ENCODE data around the gene ZNF141.
A peak's percentile ranks its signal among the peaks of the same experiment; 100 is the strongest.
"Not testable (repeated sequence)": the region's sequence is repeated elsewhere in the genome, so short reads cannot be mapped to it uniquely, and the experiment has no call there.

Gene ZNF141

DNA sequence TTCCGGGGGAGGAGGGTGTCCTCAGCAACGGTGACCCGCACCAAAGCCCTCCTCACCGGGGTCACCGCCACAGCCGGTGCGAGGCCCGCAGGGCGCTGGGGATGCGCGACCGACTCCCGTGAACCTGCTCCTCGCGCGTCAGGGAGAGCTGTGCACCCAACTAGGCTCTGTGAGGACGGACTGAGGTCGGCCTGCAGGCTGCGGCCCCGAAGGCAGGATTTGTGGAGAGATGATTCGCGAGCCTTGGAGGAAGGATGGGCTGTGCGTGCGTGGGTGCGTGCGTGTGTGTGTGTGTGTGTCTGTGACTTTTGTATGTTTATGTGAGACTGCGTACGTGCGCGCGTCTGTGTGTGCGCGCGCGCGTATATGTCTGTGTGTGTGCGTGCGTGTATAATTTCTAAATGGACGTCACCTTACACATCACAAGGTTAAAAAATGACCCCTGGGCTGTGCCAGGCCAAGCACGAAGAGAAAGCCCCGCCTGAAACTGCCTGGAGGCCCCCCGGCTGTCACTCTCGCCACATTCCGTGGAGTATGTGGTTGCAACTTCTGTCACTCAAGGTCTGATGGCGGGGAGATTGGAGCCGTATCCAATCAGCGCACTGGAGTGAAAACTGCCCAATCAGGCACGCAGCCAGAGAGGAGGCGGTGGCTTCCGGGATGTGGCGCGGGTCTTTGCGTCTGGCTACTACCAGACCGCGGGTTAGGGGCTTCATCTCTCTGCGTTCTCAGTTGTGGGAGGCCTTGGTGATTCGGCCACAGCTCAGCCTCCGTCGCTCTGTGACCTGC is at the start of gene ZNF141:
Gene ZNF141 (plus strand): TSS at position 672 of the 789 bp plus-strand sequence. CDS start 170 bp downstream, outside the sequence.
- H3K9ac ChIP-seq (ENCODE audit: low read length in 2 of 2): peak within 1 kb of the TSS; percentile 72 to 90
- H3K4me1 ChIP-seq (ENCODE audit: control insufficient read depth, insufficient read depth, low read length): peaks cover 17% of the 10 kb centered on the region
- H3K9me3 ChIP-seq (ENCODE audit: control insufficient read depth in 2 of 2, low read length in 2 of 2): no peaks in the 10 kb centered on the region
- H3K27me3 ChIP-seq (ENCODE audit: control insufficient read depth in 1 of 2, insufficient read depth in 2 of 2, low read length in 2 of 2): no peaks in the 10 kb centered on the region
- H3K36me3 ChIP-seq (ENCODE audit: control insufficient read depth in 2 of 2, insufficient read depth in 2 of 2, low read length in 2 of 2): no peaks in the 10 kb centered on the region
- H3K4me3 ChIP-seq (ENCODE audit: low read length in 2 of 2): peak within 1 kb of the TSS; percentile 61 to 96
- peak within 1 kb of the TSS; percentile 90 for H3K27ac ChIP-seq (ENCODE audit: low read length)

DNA sequence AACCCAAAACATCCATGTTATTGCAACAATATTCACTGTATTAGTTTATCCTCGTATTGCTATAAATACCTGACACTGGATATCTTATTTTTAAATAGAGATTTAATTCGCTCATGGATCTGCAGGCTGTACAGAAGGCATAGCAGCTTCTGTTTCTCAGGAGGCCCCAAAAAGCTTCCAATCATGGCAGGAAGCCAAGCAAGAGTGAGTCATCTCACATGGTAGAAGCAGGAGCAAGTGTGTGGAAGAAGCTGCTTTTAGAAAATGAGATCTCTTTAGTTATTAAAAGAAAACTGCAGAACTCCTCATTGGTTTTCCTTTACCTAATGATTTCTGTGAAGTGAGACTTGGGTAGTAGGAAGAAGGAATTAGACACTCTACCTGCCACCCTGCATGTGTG is 48.7 kb upstream of the ZNF141 start:
- no peaks in the 10 kb centered on the region for H3K4me1 ChIP-seq (ENCODE audit: control insufficient read depth, insufficient read depth, low read length)
- no peak overlapping the region for H3K27ac ChIP-seq (ENCODE audit: low read length)
- no peak overlapping the region for H3K4me3 ChIP-seq (ENCODE audit: low read length in 2 of 2)
- H3K27me3 ChIP-seq (ENCODE audit: control insufficient read depth in 1 of 2, insufficient read depth in 2 of 2, low read length in 2 of 2): no peaks in the 10 kb centered on the region
- no peaks in the 10 kb centered on the region for H3K36me3 ChIP-seq (ENCODE audit: control insufficient read depth in 2 of 2, insufficient read depth in 2 of 2, low read length in 2 of 2)
- H3K9me3 ChIP-seq (ENCODE audit: control insufficient read depth in 2 of 2, low read length in 2 of 2): peaks cover 8 to 20% of the 10 kb centered on the region in 2 donors
- no peak overlapping the region for H3K9ac ChIP-seq (ENCODE audit: low read length in 2 of 2)

DNA sequence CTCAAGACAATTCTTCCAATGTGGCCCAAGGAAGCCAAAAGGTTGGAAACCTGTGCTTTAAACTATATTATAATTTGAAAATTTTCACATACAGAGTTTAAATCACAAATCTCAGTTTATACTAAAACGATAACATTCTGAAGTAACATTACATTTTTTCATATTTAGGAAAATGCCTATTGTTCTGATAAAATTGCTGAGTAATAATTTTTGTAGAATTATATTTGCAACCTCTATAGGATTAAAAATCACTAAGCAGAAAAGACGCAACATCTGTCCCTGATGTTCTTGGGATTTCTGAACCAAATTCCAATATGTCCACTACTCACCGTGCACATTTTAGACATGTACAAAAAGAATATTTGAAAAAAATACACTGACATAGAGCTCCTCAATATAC is 42.9 kb upstream of the ZNF141 start:
- H3K27me3 ChIP-seq (ENCODE audit: control insufficient read depth in 1 of 2, insufficient read depth in 2 of 2, low read length in 2 of 2): no peaks in the 10 kb centered on the region

DNA sequence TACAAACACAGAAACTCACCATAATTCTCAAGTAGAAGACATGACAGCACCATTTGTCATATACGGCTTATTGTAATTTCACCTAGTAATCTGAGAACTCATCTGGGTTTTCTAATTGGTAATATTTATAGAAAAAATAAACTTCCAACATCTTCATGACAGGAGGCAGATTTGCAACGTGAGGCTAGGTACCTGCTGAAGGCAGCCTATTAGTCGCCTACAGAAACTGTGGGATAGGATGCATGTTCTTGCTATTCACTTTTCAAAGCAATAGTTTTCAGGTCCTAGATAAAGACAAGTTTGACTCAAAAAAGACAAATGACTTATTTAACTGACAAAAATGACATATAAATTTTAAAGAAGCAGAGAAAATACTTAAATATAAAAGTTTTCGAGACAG is 35.2 kb upstream of the ZNF141 start:
- Histone ChIP-seq H3K36me3 (ENCODE audit: control insufficient read depth in 2 of 2, insufficient read depth in 2 of 2, low read length in 2 of 2) (no peaks in the 10 kb centered on the region), H3K27ac (ENCODE audit: low read length) (no peak overlapping the region), H3K9me3 (ENCODE audit: control insufficient read depth in 2 of 2, low read length in 2 of 2) (no peaks in the 10 kb centered on the region), H3K27me3 (ENCODE audit: control insufficient read depth in 1 of 2, insufficient read depth in 2 of 2, low read length in 2 of 2) (peaks cover 7 to 8% of the 10 kb centered on the region in 2 donors), H3K9ac (ENCODE audit: low read length in 2 of 2) (no peak overlapping the region), H3K4me3 (ENCODE audit: low read length in 2 of 2) (no peak overlapping the region), H3K4me1 (ENCODE audit: control insufficient read depth, insufficient read depth, low read length) (peaks cover 9% of the 10 kb centered on the region)

More for the DNA sequence above, 42.9 kb upstream of the ZNF141 start:
- Histone ChIP-seq H3K4me3 (ENCODE audit: low read length in 2 of 2) (no peak overlapping the region), H3K36me3 (ENCODE audit: control insufficient read depth in 2 of 2, insufficient read depth in 2 of 2, low read length in 2 of 2) (no peaks in the 10 kb centered on the region), H3K4me1 (ENCODE audit: control insufficient read depth, insufficient read depth, low read length) (no peaks in the 10 kb centered on the region), H3K9ac (ENCODE audit: low read length in 2 of 2) (no peak overlapping the region), H3K27ac (ENCODE audit: low read length) (no peak overlapping the region), H3K9me3 (ENCODE audit: control insufficient read depth in 2 of 2, low read length in 2 of 2) (peaks cover 0 to 4% of the 10 kb centered on the region in 2 donors)

DNA sequence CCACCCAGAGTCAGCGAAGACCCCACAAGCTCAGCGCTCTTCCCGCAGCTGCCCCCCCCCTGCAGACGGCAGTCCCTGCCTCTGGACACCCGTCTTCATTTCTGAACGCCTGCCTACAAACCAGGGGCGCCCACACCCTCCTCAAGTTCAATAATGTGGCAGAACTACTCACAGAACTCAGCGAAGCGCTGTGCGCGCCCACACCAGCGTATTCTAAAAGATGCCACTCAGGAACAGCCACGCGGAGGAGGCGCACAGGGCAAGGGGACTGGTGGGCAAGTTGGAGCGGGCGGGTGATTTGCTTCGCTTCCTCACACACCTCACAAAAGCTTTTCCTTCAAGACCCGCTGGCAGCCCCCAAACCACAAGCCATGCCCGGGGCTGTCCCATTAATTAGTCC is 33.1 kb upstream of the ZNF141 start:
- H3K4me3 ChIP-seq (ENCODE audit: low read length in 2 of 2): peak overlapping the region; percentile 70 to 73

DNA sequence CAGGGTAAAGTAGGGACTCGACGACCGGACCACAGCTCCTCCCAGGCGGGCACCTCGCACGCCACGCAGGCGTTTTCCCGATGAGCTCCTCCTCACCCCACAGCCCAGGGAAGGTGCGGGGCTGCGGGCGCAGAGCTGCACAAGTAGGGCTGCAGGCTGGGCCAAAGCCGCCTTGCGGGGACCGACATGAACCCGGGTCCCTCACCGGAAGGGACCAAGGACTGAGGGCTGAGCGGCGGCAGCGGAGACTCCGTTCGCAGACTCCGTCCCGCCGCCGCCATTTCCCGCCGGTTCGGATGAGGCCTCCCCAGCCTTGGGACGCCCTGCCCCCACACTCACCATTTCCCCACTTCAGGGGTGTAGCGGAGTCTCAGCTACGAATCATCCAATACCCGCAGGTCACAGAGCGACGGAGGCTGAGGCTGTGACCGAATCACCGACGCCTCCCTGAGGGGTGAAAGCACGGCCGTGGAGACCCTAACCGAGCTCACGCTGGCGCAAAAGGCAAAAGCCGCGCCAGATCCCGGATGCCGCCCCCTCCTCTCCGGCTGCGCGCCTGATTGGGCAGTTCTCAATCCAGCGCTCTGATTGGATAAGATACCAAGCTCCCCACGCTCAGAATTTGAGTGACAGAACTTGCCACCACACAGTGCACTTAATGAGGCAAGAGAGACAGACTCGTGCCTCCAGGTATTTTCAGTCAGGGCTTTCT is 32.5 kb upstream of the ZNF141 start, which contains the start of gene ZNF732:
Gene ZNF732 (minus strand): TSS at position 506 of the 712 bp plus-strand sequence. CDS start 164 bp downstream, at position 342.
- H3K9me3 ChIP-seq (ENCODE audit: control insufficient read depth in 2 of 2, low read length in 2 of 2): no peaks in the 10 kb centered on the region
- H3K4me3 ChIP-seq (ENCODE audit: low read length in 2 of 2): peak within 1 kb of the TSS; percentile 70 to 73
- no peaks in the 10 kb centered on the region for H3K36me3 ChIP-seq (ENCODE audit: control insufficient read depth in 2 of 2, insufficient read depth in 2 of 2, low read length in 2 of 2)
- H3K4me1 ChIP-seq (ENCODE audit: control insufficient read depth, insufficient read depth, low read length): peaks cover 9% of the 10 kb centered on the region
- H3K9ac ChIP-seq (ENCODE audit: low read length in 2 of 2): peak within 1 kb of the TSS in 1 of 2 donors; percentile 37
- H3K27me3 ChIP-seq (ENCODE audit: control insufficient read depth in 1 of 2, insufficient read depth in 2 of 2, low read length in 2 of 2): peaks cover 7 to 8% of the 10 kb centered on the region in 2 donors
- H3K27ac ChIP-seq (ENCODE audit: low read length): no peak within 1 kb of the TSS

More for the DNA sequence above, 33.1 kb upstream of the ZNF141 start:
- not testable (repeated sequence) for H3K27ac ChIP-seq (ENCODE audit: low read length); H3K9ac ChIP-seq (ENCODE audit: low read length in 2 of 2); H3K4me1 ChIP-seq (ENCODE audit: control insufficient read depth, insufficient read depth, low read length); H3K27me3 ChIP-seq (ENCODE audit: control insufficient read depth in 1 of 2, insufficient read depth in 2 of 2, low read length in 2 of 2); H3K36me3 ChIP-seq (ENCODE audit: control insufficient read depth in 2 of 2, insufficient read depth in 2 of 2, low read length in 2 of 2); H3K9me3 ChIP-seq (ENCODE audit: control insufficient read depth in 2 of 2, low read length in 2 of 2)

DNA sequence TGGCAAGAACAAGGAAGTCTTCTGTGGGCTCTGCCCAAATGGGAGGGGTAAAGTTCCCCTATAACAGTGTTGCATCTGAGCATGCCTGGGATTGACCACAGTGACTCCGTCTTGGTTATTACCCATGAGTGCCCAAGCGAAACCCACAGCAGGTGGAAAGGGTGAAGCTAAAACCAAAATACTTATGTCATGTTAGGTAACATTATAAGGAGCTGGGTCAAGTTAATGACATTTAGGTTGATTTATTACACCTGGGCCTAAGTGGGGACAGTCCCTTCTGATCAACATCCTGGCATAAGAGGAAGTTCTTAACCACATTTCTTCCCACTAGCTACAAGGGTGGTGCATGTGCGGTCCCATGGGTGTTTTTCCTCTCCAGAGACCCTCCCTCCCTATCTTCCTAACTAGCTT is 31.1 kb upstream of the ZNF141 start:
- peaks cover 9% of the 10 kb centered on the region for H3K4me1 ChIP-seq (ENCODE audit: control insufficient read depth, insufficient read depth, low read length)
- no peaks in the 10 kb centered on the region for H3K36me3 ChIP-seq (ENCODE audit: control insufficient read depth in 2 of 2, insufficient read depth in 2 of 2, low read length in 2 of 2)
- peaks cover 8 to 9% of the 10 kb centered on the region in 2 donors for H3K27me3 ChIP-seq (ENCODE audit: control insufficient read depth in 1 of 2, insufficient read depth in 2 of 2, low read length in 2 of 2)
- H3K9ac ChIP-seq (ENCODE audit: low read length in 2 of 2): no peak overlapping the region
- H3K27ac ChIP-seq (ENCODE audit: low read length): no peak overlapping the region
- no peaks in the 10 kb centered on the region for H3K9me3 ChIP-seq (ENCODE audit: control insufficient read depth in 2 of 2, low read length in 2 of 2)
- no peak overlapping the region for H3K4me3 ChIP-seq (ENCODE audit: low read length in 2 of 2)

DNA sequence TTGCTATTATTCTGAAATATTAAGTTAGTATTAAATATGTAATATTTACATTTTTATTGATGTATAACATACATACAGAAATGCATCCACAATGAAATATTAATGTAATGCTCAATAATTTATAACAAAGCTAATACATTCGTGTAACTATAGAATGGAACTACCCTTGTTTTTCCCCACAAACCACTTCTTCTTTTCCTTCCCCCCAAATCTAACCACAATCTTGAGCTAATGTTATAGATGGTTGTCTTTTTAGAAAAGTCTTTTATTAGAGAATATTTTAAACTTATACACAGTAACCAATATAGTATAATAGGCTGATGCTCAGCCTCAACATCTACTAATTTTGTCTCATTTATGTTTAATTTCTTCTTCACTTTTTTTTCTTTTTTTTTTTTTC is 27.8 kb upstream of the ZNF141 start:
- Histone ChIP-seq H3K9me3 (ENCODE audit: control insufficient read depth in 2 of 2, low read length in 2 of 2) (no peaks in the 10 kb centered on the region), H3K27ac (ENCODE audit: low read length) (no peak overlapping the region), H3K27me3 (ENCODE audit: control insufficient read depth in 1 of 2, insufficient read depth in 2 of 2, low read length in 2 of 2) (peaks cover 4% of the 10 kb centered on the region in 2 donors), H3K4me1 (ENCODE audit: control insufficient read depth, insufficient read depth, low read length) (peaks cover 4% of the 10 kb centered on the region), H3K4me3 (ENCODE audit: low read length in 2 of 2) (no peak overlapping the region), H3K36me3 (ENCODE audit: control insufficient read depth in 2 of 2, insufficient read depth in 2 of 2, low read length in 2 of 2) (no peaks in the 10 kb centered on the region), H3K9ac (ENCODE audit: low read length in 2 of 2) (no peak overlapping the region)

DNA sequence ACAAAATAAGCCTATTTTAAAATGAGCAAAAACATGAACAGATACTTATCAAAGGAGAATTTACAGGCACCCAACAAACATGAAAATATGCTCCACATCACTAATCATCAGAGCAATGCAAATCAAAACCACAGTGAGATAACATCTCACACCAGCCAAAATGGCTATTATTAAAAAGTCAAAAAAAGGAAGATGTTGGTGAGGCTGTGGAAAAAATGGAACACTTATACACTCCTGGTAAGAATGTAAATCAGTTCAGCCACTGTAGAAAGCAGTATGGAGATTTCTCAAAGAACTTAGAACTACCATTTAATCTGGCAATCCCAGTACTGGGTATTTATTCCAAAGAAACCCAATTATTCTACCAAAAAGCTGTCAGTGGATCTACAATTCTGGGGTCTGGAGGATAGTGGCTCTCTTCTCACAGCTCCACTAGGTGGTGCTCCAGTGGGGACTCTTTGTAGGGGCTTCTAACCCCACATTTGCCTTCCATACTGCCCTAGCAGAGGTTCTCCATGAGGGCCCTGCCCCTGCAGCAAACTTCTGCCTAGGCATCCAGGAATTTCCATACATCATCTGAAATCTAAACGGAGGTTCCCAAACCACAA is 23.2 kb upstream of the ZNF141 start:
- H3K27me3 ChIP-seq (ENCODE audit: control insufficient read depth in 1 of 2, insufficient read depth in 2 of 2, low read length in 2 of 2): peaks cover 0 to 2% of the 10 kb centered on the region in 2 donors
- H3K27ac ChIP-seq (ENCODE audit: low read length): no peak overlapping the region
- no peak overlapping the region for H3K4me3 ChIP-seq (ENCODE audit: low read length in 2 of 2)
- H3K36me3 ChIP-seq (ENCODE audit: control insufficient read depth in 2 of 2, insufficient read depth in 2 of 2, low read length in 2 of 2): no peaks in the 10 kb centered on the region
- no peaks in the 10 kb centered on the region for H3K4me1 ChIP-seq (ENCODE audit: control insufficient read depth, insufficient read depth, low read length)
- no peak overlapping the region for H3K9ac ChIP-seq (ENCODE audit: low read length in 2 of 2)
- no peaks in the 10 kb centered on the region for H3K9me3 ChIP-seq (ENCODE audit: control insufficient read depth in 2 of 2, low read length in 2 of 2)

DNA sequence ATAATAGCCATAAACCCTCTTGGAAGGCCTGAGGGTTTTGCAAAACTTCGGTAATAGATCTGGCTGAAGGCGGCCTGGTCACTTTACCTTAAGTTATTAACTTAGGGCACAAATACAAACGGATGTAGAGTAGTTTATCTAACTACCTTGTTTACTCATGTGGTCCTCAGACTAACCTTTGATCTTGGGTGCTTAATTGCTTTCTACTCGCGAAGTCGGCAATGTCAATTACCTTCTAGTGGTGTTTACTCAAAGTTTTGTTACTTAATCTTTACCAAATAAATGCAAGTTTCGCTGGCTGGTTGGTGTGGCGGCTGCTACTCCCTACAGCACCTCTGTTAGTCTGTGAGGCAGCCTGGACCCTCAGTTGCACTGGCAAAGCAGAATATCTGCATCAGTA is 8.9 kb upstream of the ZNF141 start:
- Histone ChIP-seq H3K27me3 (ENCODE audit: control insufficient read depth in 1 of 2, insufficient read depth in 2 of 2, low read length in 2 of 2) (no peaks in the 10 kb centered on the region), H3K36me3 (ENCODE audit: control insufficient read depth in 2 of 2, insufficient read depth in 2 of 2, low read length in 2 of 2) (no peaks in the 10 kb centered on the region), H3K4me3 (ENCODE audit: low read length in 2 of 2) (no peak overlapping the region), H3K27ac (ENCODE audit: low read length) (no peak overlapping the region), H3K9me3 (ENCODE audit: control insufficient read depth in 2 of 2, low read length in 2 of 2) (no peaks in the 10 kb centered on the region), H3K9ac (ENCODE audit: low read length in 2 of 2) (no peak overlapping the region), H3K4me1 (ENCODE audit: control insufficient read depth, insufficient read depth, low read length) (no peaks in the 10 kb centered on the region)
